HG03095 (cell line): ENCODE measurements around the gene CASP12.
A peak's percentile ranks its signal among the peaks of the same experiment; 100 is the strongest.
"Not testable (repeated sequence)": the region's sequence is repeated elsewhere in the genome, so short reads cannot be mapped to it uniquely, and the experiment has no call there.

Experiments used
- ATAC-seq: cut with Tn5 transposase; IDR thresholded peaks from one replicate; pipeline ENCODE4 v1.9.1; 2021; ENCODE audit warnings: moderate library complexity; ENCODE audit not compliant: unreplicated experiment

Gene CASP12

DNA sequence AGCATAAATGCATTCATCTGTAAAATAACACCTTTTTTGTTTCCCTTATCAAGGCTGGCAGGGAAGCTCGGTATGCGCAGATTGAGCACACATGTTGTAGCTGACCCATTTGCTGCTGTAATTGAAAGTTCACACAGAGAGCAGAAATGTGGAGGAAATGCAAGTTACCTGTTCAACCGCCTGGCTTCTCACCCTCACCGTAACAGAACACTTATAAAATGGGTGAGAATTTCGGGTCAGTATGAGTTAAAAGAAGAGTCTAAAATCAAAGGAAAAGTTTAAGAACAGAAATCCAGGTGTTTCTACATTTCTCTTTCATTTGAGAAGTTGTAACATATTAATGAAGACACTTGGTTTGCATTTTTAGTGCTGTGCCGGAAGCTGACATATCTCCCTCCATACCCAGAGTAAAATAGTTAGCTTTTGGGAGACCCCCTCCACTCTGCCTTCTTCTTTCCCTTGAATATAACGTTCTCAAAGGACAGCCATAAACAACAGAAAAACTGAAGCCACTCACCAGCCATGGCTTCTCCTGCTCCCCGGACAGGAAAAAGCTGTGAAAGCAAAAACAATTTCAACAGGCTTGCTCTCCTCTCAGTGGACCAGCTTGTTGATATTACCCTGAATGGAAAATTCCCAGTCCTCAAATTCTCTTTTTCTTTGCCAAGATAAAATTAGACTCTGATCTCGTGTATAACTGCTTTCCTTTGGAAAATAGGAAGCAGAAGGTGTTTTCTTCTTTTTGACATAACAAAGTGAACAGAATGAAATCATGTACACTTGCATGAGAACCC is at the start of gene CASP12:
CASP12 (minus strand) TSS at position 570 of the 794 bp plus-strand sequence.
- ATAC-seq: no peak

DNA sequence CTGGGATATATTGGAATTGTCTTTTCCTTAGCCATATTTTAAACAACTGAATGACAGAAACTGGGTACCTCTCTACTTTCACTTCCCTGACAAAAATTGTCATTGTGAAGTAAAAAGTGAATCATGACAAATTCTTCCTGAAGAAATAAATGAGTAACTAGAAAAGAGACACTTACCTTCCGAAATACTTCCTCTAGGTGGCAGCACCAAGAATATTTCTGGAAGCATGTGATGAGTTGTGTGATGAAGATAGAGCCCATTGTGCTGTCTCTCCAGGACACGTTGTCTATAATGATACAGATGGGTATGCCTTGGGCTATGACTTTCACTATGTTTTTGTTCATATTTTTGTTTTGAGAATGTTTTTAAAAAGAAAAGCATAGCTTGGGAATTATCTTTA is 48.6 kb upstream of the CASP12 start:
- ATAC-seq: peak; percentile 93

DNA sequence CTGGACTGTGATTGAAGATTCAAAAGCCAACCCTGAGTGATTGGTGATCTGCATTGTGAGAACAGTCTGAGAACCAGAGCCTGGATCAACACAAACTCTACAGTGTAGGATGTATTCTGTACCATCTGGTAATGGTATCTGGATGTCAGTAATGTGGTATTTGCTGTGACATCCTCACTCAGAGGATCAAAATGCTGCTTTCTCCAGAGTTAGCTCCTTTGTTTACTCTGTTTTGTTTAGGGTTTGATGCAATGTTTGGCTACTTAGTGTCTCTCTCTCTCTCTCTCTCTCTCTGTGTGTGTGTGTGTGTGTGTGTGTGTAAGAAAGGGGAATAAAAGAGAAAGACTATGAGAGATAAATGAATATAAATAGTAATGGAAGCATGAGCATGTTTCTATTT is 45.8 kb upstream of the CASP12 start:
- ATAC-seq: no peak

DNA sequence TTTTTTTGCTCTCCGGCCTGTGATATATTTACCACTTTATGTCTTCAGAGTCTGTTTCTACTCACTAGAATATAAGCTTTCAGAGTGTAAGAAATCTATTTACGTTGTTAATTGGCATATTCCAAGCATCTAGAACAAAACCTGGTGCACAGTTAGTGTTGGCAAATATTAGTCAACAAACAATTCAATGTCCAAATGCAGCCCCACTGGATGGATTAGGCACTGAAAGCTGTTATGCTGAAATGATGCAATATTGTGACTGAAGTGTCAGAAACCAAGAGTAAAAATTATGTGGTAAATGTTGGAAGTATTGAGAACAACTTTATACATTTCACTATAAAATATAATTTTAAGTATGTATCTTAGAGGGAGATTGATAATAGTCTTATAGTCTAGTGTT is 45.3 kb upstream of the CASP12 start:
- ATAC-seq: no peak

DNA sequence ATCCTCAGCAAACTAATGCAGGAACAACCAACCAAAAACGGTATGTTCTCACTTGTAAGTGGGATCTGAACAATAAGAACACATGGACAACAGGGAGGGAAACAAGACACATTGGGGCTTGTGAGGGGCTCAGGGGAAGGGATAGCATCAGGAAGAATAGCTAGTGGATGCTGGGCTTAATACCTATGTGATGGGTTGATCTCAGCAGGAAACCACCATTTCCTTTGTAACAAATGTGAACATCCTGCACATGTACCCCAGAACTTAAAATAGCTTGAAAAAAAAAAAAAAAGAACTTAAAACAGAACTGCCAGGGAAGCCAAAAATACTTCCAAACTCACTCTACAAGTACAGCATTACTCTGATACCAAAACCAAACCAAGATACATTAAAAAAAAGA is 36.3 kb upstream of the CASP12 start:
- no peak for ATAC-seq

DNA sequence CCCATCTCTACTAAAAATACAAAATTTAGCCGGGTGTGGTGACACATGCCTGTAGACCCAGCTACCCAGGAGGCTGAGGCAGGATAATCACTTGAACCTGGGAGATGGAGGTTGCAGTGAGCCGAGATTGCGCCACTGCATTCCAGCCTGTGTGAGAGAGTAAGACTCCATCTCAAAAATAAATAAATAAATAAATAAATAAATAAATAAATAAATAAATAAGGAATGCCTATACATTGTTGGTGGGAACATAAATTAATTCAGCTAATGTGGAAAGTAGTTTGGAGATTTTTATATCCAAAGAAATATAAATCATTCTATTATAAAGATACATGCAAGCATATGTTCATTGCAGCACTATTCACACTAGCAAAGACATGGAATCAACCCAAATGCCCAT is 35.8 kb upstream of the CASP12 start:
- not testable (repeated sequence) for ATAC-seq

DNA sequence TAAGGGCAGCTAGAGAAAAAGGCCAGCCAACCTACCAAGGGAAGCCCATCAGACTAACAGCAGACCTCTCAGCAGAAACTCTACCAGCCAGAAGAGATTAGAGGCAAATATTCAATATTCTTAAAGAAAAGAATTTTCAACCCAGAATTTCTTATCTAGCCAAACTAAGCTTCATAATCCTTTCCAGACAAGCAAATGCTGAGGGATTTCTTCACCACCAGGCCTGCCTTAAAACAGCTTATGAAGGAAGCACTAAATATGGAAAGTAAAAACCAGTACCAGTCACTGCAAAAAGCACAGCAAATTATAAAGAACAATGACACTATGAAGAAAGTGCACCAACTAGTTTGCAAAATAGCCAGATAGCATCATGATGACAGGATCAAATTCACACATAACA is 30.6 kb upstream of the CASP12 start:
- ATAC-seq: no peak

DNA sequence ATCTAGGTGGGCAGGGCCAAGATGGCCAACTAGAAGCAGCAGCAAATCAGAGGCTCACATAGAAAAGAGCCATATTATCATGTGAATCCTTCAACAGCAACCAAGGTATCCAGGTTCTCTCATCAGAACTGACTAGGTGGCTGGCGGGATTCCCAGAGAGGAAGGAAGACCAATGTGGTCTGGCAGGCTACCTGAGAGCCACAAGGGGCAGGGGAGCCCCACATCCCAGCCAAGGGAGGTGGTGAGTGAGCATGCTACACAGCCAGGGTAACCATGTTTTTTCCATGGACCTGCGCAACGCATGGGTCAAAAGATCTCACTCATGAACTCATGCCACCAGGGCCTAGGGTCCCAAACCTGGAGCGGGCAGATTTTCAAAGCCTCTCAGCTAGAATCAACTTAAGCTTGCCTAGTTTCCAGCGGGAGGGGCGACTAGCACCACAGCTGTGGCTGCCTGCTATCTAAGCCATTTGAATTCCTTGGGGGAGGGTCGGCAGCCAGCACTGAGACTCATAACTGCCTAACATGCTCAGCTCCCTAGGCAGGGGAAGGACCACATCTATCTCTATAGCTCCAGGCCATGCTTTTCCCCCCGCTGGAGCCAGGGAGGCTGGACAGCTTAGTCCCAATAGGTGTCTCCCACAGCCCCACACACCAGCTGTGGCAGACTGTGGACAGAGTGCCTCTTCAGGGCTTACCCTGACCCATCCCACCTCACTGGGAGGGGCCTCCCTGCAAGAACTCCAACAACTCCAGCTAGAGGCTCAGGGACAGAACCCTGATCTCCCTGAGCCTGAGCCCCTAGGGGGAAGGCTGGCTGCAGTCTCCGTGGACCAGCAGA is 28.7 kb upstream of the CASP12 start:
- no peak for ATAC-seq

DNA sequence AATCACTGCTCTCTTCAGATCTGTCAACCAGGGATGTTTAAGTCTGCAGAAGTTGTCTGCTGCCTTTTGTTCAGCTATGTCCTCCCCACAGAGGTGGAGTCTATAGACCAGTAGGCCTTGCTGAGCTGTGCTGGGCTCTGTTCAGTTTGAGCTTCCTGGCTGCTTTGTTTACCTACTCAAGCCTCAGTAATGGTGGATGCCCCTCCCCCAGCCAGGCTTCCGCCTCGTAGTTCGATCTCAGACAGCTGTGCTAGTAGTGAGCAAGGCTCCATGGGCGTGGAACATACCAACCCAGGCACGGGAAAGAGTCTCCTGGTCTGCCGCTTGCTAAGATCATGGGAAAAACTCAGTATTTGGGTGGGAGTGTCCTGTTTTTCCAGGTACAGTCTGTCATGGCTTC is 27.6 kb upstream of the CASP12 start:
- ATAC-seq: no peak

DNA sequence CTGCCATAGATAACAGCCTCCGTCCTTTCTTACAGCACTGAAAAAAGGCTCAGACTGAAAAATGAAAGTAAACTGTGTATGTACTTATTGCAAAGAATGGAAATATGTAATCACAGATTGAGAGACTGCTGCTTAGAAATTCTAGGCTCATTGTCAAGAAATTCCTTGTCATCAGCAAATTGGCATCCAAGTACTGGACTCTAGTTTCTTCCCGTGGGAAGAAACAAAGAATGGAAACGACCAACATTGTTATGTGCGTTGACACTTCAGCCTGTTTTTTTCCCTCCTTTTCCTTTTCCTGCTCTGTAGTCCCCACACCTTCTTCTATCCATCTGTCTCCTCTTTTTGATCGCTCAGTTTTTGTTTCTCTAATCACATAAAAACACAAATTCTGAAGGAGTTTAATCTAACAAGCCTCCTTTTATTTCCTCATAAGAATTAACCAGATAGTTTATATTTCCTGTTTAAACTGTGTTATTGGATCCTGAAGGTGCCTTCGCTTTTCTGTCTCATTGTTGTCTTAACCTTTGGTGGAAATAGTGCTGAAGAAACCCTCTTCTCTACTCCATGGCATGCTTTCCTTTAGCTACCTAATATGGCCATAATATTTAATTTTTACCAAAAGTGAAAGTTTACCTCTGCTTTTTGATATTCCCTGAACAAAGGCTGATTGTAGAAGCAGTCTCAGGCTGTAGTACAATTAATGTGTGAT is 20.0 kb upstream of the CASP12 start:
- no peak for ATAC-seq

DNA sequence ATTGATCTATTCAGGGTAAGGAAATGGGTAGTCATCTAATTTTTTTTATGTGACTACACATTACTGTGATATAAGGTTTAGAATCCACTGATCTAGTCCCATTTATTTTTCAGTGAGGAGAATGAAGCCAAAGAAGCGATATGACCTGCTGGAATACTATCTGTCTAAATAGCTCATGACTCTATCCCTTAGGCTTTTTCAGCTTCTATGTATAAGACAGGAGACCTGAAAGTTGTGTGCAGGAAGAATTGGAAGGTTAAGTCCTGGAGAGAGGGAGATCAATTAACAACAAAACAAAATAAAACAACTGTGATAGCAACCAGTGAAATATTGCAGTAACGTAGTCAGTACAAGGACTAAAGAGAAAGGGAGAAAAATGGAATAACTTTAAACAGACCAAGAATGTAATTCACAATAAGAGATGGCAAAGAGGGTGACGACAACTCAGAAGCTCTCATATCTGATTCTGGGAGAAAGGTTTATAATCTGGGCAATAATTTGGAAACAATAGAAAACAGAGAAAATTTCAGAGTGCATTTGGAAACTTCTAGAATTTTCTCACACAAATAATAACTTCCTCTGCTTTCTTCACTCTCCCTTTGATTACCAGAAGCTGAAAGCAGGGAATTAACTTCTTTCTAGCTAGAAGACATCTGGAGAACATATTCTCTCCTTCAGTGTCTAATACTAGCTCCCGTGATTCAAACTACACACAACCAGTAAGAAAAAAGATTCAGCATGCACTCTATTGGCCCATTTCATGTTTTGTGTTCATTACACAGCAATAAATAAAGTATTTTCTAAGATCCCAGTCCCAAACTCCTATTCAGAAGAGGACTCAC is 19.2 kb upstream of the CASP12 start:
- ATAC-seq: no peak

DNA sequence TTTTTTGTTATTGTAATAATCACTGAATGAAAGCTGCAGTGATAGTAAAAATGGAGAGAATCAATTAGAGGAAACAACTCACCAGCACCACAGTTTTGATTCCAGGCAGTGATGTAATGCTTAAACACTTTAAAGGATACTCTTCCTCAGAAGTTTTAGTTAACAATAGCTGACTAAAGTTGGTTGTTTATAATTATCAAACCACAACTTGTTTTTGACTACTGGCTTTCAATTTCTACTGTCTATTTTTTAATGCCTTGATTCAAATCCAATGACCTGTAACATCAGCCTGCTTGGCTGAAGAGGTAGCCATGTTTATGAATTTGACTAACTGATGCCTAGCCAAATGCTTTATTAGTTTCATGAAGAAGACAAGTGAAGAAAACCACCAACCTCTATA is 18.2 kb upstream of the CASP12 start:
- no peak for ATAC-seq

DNA sequence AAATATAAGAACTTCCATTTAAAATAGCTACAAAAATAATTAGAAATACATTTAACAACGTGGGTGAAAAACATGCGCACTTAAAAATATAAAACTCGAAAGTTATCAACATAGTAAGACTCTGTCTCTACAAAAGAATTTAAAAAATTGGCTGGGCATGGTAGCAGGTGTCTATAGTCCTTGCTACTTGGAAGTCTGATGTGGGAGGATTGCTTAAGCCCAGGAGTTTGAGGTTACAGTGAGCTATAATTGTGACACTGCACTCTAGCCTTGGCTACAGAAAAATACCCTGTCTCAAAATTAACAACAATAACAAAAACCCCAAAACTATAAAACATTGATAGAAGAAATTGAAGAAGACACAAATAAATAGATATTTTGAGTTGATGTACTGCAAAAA is 13.8 kb upstream of the CASP12 start:
- no peak for ATAC-seq

DNA sequence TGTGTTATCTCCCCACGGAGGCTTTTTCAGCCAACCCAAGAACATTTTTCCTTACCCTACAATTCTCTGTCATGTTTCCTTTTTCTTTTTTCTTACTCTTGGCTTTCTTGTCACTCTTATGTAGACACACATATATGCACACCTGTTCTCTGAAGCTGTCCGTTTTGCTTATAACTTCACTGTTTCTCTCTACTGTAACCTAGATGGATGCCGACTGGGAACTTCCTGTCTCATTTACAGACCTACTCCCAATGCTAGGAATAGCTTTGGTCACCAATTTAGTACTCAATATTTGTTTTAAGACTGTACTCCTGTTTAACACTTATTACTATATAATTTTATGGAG is 9.9 kb upstream of the CASP12 start:
- ATAC-seq: no peak

DNA sequence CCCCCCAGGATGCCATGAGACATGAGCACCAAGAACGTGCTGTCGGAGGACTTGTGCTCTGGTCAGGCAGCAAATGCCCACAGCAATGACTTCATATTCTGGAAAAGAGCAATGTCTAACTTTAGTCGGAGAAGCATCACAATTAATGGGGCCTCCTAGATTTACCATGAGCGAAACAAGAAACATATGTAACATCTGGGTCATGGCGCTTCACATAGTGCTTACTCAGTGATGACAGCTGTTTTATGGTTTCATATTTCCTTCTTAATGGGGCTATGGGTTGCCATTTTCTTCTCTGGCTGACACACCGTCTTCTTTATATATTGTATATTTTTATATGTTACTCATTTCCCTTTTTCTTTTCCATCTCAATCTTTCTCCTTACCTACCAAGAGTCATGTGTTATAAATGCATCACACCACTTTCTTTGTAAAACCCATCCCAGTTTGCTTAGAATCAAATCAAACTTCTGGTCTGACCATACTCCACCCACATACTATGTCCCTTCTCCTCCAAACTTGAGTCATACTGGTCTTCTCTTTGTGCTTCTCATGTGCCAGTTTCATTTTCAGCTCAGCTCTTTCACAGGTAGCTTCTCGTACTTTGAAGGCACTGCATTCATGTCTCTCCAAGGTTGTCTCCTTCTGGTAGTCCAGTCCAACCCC is 9.4 kb upstream of the CASP12 start:
- ATAC-seq: no peak

DNA sequence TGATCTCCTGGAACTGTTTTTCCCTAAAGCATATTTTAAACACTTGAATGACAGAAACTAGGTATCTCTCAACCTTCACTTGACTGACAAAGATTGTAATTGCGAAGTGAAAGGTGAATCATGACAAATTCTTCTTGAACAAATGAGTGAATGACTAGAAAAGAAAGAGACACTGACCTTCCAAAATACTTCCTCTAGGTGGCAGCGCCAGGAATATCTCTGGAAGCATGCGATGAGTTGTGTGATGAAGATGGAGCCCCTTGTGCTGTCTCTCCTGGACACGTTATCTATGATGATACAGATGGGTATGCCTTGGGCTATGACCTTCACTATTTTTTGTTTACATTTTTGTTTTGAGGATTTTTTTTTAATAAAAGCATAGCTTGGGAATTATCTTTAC is 7.0 kb upstream of the CASP12 start:
- ATAC-seq: no peak

DNA sequence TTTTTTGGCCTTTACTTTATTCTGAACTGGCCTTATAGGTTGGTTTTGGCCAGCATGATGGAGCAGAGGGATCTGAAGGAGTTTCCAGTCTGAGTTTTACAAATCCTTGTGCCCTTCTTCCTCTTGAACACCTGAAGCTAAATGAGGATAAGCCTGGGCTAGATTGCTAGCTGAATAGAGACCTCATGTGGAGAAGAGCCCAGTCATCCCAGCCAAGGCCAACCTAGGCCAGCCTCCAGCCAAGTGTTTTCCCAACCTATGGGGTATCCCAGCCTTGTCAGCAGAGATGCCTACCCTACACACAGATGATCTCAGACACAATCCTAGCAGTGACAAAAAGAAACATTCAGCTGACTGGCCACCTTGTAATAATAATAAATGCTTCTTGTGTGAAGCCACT is 966 bp upstream of the CASP12 start:
- no peak for ATAC-seq

DNA sequence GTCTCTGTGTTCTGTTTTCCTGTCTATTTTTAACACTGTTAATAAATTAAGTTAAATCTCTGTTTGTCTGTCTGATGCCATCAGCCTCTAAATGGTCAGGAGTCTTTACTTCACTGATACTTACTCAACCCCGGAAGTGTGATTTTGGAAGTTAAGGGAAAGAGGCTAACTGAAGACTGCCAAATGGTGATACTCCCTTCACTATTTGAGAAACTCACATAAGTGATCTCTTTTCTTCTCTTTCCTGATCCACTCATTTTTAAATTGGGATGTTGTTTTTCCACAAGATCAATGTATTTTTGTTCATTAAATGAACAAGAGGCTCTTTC is 389 bp upstream of the CASP12 start:
- no peak for ATAC-seq

DNA sequence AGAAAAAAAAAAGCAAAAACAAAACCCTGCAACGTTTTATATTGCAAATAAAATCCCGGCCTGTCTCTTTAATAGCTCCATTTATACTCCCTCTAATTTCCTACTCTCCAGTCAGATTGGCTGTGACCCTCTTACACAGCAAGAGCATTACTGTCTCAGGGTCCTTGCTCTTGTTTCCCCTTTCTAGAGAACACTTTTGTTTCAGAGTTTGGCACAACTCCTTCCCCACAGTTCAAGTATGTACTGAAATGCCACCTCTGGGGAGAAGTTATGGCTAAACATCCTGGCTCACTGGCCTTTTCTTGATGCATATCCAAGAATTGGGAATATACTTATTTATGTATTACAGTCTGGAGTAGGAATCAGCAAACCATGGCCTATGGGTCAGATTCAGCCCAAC is 2.6 kb downstream of the CASP12 start:
- no peak for ATAC-seq

DNA sequence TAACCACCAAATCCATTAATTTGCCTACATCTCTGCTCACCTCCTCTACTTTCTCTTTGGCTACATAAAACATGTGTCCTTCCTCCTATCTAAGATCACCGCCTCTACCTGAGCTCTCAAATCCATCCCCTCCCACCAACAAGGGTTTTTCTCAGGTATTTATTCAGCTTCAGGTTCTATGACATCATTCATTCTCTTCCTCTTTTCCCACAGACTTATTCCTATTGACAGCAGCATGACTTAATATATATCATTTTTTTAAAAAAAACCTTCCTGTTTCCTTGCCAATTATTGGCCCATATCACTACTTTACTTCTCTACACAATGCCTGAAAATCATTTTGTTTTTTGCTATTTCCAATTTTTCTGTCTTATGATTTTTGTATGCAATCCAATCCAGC is 4.4 kb downstream of the CASP12 start:
- no peak for ATAC-seq
